ENCODE measurements around the gene DUOXA1. TPM values are rescaled to one million over a fixed set of nuclear protein-coding genes. Genes with fewer than 3 reads are reported as not detected.
"Not testable (repeated sequence)": the region's sequence is repeated elsewhere in the genome, so short reads cannot be mapped to it uniquely, and the experiment has no call there.

DUOXA1 gene
- total RNA-seq, 1 donor from 2014 or later, result not detected

DNA sequence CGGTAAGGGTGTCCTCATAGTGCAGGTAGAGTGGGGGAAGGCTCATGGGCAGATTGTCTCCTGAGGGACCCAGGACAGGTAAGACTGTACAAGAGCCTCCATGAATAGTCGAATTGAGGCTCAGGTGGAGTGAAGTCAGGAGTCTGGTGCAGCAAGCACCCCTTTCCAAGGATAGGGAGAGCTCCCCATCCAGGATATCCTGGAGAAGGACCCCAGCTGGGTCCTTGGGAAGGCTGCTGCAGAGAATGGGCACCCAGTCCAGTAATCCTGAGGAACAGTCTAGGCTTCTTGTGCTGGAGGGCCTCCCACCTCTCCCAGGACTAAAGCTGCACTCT is 15.0 kb downstream of the DUOXA1 start:
- DNase-seq (ENCODE audit: extremely low read depth, low read depth, low spot score), result no peak

DNA sequence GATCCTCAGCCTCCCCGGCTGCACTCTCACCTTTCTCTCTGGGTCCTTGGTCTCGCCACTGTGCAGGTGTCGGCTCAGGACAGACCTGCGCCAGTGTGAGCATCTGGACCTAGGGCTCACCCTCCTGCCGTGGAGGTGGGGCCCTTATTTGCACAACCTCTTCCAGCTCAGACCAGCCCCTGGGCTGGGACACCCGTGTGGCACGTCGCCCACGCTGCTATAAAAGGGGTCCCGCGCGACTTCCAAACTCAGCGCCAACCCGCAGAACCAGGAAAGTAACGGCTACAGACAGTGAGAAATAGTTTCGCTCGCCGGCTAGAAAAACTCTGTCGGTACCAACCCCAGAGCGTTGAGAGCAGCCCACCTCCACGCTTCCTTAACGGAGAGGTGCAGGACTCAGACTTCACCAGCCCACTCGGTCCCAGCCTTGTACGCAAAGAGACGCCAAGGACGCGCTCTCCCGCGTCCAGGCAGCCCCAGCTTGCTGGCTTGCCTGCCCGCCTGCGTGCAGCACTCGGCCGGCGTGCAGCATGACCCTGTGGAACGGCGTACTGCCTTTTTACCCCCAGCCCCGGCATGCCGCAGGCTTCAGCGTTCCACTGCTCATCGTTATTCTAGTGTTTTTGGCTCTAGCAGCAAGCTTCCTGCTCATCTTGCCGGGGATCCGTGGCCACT is 15.5 kb downstream of the DUOXA1 start, which contains the start of the genes DUOX2 and DUOXA2:
Gene DUOX2 (minus strand): TSS at position 97 of the 675 bp plus-strand sequence. CDS start 761 bp downstream, outside the sequence.
Gene DUOXA2 (plus strand): TSS at position 251 of the 675 bp plus-strand sequence. CDS start 280 bp downstream, at position 531.
- DNase-seq (ENCODE audit: extremely low read depth, low read depth, low spot score), result no peak

DNA sequence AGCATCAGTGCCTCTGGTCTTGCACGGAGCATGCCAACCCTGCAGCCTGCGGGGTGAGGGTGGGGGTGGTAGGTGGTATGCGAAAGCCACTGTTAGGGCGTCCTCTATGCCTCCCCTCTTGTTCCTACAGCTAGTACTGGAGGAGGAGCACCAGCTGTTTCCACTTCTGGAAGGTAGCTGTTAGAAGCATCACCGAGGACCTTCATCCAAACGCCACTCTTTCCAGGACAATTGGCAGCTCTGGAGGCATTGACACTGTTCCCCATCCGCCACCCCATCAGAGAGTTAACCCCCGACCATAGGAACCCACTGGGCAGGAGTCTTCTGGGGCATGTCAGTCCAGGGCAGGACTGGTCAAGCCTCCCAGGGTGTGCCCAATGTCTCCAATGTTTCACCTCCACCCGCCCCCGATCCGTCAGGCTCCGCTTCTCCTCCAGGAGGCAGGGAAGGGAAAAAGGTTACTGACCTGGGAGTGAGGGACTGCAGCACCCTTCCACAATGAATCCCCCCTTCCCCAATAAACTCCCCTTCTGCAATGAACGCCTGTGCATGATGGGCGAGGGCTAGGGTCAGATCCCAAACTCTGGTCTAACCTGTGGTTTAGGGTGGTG is 16.2 kb downstream of the DUOXA1 start:
- DNase-seq (ENCODE audit: extremely low read depth, low read depth, low spot score), result no peak

DNA sequence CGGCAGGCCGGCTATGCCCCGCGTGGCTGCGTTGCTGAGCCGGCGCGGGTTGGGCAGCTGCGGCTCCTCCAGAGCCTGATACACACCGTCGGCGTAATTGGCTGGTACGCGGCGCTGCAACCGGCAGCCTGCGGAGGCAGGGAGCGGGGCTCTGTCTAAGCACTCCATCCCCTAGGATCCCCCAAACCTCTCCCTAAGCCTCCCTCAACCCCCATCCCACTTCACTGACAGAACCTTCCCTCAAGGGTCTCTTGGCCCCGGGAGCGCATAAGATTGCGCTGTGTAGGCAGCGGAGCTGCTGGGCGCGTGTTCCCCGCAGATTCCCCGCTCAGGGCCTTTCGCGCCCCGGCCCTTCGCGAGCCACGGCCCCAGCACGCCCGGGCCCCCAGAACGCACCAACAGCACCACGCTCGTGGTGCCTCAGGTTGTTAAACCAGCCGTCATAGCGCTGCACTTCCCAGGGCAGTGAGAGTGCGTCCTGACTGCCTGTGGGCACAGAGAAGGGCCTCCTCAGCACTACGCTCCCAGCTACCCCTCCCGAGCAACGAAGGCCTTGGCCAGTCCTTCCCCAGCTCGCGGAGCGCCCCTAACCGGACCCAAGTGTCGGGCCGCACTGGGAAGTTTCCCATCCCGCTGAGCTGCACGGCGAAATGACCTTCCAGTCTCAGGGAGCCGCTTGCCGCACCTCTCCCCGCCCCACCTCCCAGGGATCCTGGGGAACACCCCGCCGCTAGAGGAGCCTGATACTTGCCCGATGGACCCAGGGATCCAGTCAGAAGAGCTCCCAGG is 16.9 kb downstream of the DUOXA1 start:
- no peak for DNase-seq (ENCODE audit: extremely low read depth, low read depth, low spot score)

DNA sequence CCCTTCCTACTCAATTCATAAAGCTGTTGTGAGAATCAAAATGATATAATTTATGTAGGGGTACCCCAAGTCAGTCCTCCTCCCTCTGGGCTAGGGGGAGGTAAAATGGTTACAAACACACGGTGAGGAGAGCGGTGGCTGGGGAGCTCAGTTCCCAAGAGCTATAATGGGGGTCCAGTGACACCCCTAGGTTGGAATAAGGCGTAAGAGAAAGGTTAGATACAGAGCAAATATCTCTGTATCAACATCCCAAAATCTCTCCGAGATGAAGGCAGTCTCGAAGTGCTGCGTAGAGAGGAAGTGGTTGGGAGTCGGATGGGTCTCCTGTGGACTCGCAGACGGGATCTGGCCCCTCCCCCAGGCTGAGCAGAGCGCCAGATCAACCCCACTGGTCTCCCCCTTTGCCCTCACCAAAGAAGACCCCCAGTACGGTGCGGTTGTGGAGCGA is 17.5 kb downstream of the DUOXA1 start:
- DNase-seq (ENCODE audit: extremely low read depth, low read depth, low spot score), result no peak

DNA sequence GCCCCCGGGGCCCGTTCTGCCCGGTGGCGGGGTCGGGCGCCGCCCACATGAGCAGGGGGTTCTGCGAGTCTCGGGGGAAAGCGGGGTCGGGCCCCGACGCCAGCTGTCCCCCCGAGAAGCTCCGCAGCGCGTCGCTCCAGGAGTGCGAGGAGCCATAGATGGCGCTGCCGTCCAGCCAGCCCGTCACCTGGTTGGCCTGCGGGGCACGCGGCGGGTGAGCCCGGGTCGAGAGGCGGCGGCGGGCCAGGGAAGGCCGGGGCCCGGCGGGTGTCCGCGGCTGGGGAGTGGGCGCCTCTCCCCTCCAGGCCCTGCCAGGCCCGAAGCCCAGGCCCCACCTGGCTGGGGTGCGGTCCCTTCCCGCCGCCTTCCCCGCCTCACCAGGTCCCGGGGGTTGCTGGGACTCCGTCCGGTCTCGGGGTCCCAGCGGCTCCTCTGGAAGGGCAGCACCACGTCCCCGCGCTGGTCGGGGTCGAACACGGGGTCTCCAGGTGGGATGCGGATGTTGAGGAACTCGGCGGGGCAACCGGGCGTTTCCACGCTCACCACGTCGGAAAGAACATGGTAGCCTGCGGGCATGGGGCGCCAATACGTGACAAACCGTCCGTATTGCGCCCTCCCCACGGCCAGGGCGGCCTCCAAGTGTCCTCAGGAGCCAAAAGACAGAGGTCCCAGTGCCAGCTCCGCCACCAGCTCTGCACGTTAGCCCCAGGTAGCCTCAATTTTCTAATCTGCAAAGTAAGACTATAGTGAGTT is 18.1 kb downstream of the DUOXA1 start:
- no peak for DNase-seq (ENCODE audit: extremely low read depth, low read depth, low spot score)

DNA sequence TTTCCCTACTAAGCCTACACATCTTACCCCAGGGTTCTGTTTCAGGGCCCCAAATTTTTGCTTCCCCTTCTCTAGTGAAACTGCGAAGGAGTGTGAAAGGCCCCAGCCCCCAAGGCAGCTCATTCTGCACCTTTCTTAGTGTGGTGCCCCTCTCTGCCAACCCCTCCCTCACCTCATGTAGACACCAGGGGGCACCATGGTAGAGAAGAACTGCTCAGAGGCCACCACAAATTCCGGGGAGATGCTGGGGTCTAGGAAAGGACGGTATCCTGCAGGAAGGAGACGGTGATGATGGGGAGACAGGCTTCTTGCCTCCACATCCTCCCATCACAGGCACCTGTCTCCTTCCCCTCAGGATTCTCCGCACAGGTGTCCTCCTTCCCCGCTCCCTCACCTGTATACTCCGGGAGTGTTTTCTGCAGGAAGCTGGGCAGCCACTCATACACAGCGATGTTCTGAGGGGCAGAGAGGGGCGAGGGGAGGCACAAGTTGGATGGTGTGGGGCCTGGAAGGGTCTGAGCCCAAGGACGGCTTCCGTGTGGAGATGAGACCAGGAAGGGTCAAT is 19.3 kb downstream of the DUOXA1 start:
- DNase-seq (ENCODE audit: extremely low read depth, low read depth, low spot score), result no peak

DNA sequence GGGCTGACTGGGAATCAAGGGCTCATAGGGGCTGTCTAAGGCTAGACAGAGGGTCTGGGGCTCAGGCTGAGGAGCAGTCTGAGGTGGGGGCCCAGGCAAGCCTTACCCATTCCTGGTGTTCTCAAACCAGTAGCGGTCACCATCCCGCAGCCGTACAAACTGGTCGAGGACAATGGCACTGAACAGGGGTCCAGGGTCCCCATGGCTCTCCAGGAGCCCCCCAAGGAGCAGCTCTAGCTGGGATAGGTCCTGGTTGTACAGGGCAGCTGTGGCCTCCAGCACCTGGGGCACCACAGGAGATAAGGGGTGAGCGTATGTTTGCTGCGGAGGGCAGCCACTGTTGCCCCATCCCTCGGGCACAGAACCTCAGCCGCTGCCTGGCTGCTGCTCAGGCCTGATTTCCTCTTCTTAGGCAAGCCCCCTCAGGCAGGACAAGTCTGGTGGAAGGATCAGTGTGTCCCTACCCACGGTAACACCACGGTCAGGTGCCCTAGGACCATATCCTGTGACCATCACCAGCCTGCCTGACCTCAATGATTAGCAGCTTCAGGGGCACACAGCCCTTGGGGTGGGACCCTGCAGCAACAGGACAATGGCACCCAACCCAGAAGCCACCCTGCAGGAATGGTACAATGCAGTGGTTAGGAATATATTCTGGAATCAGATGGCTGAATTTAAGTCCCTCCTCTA is 21.6 kb downstream of the DUOXA1 start:
- DNase-seq (ENCODE audit: extremely low read depth, low read depth, low spot score), result no peak

DNA sequence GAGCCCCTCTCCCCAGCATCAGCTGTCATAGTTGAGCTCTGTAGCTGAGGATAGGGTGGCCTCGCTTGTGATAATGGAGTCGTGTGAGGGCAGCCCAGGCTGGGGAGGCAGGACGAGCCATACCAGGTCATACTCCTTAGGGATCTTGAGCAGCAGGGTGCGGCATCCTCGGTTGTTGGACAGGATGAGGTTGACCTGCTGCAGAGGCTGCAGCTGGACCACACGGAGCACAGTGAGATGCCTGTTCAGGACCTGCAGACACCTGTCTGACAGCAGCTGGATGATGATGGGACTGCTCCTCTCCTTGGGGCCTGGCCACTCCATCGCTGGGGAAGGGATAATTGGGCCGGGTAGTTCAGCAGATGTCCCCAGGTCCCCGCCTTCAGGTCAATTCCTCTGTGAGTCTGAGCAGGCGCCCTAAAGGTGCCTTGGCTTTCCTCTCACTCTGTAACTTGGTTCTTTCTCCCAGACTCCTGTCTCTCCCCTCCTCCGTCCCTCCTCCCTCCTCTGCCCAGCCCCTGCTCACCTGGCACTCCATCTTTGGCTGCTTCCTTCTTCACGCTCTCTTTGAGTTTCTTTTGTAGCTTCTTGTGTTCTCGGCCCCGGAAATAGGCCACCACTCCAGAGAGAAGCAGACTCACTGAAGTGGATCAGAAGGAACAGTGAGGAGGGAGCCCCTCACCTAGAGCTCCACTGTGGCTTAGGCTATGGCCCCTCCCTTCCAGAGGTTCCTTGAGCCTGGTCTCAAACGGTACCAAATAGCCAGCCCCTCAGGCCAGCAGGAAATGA is 23.5 kb downstream of the DUOXA1 start:
- DNase-seq (ENCODE audit: extremely low read depth, low read depth, low spot score), result no peak

DNA sequence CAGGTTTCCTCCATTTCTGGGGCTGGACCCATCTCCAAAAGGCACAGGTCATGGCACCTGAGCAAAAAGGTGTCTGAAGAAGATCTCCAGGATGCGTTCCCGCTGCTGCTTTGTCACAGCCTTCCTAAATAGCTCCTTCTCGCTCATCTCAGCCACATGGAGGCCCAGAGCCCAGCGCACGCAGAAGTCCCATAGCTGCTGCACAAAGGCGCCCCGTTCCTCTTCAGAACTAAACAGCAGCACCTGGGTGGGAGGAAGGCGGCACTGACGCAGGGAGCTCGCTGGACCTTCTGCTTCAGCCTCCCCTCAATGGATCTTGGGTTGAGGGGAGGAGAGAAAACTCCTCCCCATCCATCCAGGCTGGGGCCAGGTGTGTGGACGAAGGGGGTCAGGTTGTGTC is 24.1 kb downstream of the DUOXA1 start:
- DNase-seq (ENCODE audit: extremely low read depth, low read depth, low spot score), result no peak

DNA sequence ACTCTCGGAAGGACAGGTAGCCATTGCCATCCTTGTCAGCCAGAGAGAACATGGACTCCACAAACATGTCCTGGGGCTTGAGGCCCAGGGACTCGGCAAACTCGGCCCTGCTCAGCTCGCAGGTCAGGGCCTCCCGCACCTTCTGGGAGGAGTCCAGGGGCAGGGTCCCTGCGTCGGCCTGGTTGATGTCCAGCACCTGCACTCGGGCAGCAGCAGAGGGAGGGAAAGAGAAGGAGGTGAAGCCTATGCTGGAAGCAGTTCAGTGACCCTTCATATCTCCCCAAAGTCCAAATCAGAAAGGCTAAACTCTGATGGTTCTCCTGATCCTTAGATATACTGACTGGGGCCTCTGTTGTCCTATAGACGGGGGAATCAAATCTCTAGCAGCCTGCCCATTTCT is 25.5 kb downstream of the DUOXA1 start:
- DNase-seq (ENCODE audit: extremely low read depth, low read depth, low spot score), result not testable (repeated sequence)

DNA sequence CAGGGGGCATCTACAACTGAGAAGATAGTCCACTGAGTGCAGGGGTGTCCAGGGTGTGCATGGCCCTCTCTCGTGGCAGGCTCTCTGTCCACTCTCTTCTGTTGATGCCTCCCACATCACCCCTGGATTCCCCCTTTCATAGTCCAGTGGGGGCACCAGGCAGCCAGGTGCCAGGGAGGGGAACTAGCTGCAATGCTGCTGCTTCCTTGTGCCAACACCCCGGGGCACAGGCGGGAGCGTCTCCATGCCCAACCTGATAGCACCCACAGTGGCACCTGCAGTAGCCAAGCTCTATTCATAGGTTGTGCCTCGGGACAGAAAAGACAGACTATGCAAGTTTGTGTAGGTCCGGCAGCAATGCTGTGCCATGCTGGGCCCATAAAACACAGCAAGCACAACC is 27.5 kb downstream of the DUOXA1 start:
- no peak for DNase-seq (ENCODE audit: extremely low read depth, low read depth, low spot score)

DNA sequence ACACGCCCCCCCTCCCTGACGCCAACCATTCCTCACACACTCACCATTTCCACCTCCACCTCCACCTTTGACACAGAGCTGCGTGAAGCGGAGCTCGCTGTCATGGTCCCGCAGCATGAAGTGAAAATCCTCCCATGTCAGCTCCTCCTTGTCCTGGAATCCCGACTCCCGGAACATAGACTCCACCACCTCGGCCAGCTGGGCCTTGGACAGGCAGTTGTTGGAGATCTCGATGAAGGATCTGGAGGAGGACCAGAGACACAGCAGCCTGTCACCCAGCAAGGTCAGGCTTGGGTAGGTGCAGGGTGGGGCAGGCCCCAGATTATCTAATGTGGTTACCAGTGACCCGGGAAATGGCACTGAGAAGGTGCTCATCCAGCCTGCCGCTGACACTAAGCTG is 27.9 kb downstream of the DUOXA1 start:
- DNase-seq (ENCODE audit: extremely low read depth, low read depth, low spot score), result no peak

DNA sequence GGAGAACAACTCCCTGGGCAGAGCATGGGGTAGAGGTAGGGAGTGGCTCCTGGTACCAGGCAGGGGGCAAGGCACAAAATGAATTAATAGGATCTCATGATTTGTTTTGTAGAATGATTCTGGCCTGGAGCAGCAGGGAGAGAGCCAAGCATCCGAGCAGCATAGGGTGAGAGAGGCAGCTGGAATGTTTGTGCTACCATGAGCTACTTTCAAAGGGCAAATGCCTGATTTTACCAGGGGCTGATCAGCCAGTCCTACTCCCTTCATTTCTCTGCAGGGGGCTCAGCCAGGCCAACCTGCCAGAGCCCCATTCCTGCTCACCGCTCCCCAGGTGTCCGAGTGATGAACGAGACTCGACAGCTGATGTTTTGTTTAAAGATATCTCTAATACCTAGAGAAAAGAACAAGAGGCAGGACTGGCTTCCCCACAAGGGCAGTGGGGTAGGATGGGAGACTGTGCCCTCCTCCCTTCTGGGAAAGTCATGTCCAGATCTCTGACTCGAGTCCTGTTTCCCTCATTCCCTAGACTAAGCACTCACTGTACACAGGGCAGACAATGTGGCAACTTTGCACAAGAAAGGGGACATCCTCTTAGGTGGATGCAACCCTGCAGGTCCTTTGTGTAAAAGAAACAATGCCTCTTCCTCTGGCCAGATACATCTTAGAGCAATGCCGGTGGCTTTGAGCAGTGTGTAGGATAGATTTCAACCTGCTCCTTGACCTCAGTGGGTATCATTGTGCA is 28.6 kb downstream of the DUOXA1 start:
- DNase-seq (ENCODE audit: extremely low read depth, low read depth, low spot score), result no peak

DNA sequence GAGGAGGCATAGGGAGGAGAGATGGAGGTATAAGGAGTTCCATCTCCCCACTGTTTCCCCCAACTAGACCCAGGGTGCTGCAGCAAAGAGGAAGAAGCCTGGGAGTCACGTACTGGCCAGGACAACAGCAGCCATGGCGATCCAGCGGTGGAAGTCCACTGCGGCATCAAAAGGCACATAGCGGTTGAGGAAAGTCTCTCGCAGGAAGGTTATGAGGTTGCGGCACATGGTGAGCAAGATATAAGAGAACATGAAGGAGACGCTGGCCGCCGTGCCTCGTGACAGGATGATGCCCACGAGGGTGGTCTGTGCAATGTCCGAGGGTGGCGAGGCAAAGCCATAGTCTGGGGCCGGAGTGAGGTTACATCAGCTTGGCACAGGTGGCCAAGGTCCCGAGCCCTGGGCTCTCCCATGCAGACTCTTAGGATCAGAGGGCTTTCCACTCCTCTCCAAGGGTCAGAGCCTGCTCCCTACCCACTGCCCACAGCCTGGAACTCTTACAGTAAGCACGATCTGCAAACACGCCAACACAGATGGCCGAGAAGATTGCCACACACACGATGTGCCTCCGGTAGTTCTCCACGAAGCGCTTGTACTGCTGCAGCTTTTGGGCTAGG is 30.0 kb downstream of the DUOXA1 start:
- DNase-seq (ENCODE audit: extremely low read depth, low read depth, low spot score), result no peak

DNA sequence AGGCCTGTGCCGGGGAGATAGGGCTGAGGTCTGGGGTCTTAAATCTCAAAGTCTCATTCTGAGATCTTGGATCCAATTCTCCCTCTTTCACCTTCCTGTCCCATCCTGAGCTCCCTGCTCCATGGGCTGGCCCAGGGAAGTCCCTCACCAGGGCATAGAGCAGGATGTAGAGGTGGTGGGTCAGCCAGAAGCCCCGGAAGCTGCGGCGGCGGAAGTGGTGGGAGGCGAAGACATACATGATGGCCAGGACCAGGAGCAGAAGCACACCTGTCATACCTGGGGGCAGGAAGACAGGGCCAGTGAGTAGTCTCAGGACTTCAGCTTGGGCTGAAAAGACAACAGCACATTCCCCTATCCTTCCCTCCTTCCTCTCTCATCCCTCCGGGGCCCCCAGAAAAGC is 32.2 kb downstream of the DUOXA1 start:
- DNase-seq (ENCODE audit: extremely low read depth, low read depth, low spot score), result no peak

DNA sequence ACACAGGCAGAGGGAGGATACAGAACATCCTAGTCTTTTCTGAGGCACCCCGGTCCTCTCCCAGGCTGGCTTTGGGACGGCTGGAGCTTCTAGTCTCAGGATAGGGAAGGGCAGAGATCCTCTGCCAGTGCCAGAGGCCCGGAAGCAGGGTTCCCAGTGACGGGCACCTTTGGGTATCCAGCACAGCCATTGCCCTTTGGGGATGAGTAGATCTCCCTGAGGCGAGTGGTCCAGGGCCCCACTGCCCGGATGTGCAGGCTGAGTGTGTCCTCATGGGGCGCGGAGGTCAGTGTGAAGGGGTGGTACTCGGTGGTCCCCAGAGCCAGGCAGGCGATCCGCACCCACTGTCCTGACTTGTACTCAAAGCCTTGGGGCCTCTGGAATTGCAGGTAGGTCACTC is 34.0 kb downstream of the DUOXA1 start:
- DNase-seq (ENCODE audit: extremely low read depth, low read depth, low spot score), result no peak

DNA sequence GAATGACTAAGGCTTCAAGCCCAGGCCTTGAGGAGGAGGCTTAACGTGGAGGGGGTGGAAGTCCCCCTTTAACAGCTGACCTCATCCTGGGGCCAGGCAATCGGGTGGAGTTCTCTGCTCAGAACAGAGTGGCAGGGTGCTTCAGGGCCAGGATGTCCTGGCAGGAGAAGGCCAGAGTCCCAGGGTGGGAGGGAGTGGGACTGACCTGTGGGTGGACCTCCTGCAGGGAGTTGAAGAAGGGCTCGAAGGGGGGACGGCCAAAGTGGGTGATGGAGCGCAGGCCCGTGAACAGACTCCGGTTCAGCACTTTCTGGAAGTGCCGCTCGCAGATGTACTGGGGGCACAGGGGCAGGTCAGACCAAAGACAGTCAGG is 35.3 kb downstream of the DUOXA1 start:
- no peak for DNase-seq (ENCODE audit: extremely low read depth, low read depth, low spot score)
